GM23338 (cell line): ENCODE results near the gene RNLS. TPM values are rescaled to one million over a fixed set of nuclear protein-coding genes. Genes with fewer than 3 reads are reported as not detected.

ENCODE experiments used
- ATAC-seq: fragments of 200-7000 bp; cut with Tn5 transposase; 3 replicates; pipeline ENCODE4 v1.9.1; 2020
- DNase-seq: peaks from one replicate; pipeline ENCODE4 v3.0.0-alpha.2; 2015; ENCODE audit warnings: low spot score
- H2AFZ ChIP-seq: fragments of 200-600 bp; sonication (generic); 2 replicates; pipeline ENCODE4 v1.8.0; 2016; ENCODE audit warnings: antibody characterized with exemption, mild to moderate bottlenecking, moderate library complexity
- H3F3A ChIP-seq: fragments of 200-600 bp; sonication (generic); replicated peaks from 2 replicates; pipeline ENCODE4 v1.8.0; 2017; ENCODE audit warnings: antibody characterized with exemption, mixed run types, low read depth
- H3K27ac ChIP-seq: fragments of 200-600 bp; sonication (generic); 2 replicates; pipeline ENCODE4 v1.6.1; 2016; ENCODE audit warnings: low read depth
- H3K27me3 ChIP-seq: fragments of 200-600 bp; sonication (generic); 2 replicates; pipeline ENCODE4 v1.8.0; 2016; ENCODE audit warnings: mild to moderate bottlenecking, mixed run types, moderate library complexity; ENCODE audit not compliant: insufficient read depth
- H3K36me3 ChIP-seq: fragments of 200-600 bp; sonication (generic); 2 replicates; pipeline ENCODE4 v1.8.0; 2016; ENCODE audit warnings: mild to moderate bottlenecking; ENCODE audit not compliant: insufficient read depth
- H3K4me1 ChIP-seq: fragments of 200-600 bp; sonication (generic); 2 replicates; pipeline ENCODE4 v1.8.0; 2016; ENCODE audit warnings: mild to moderate bottlenecking, moderate library complexity; ENCODE audit not compliant: insufficient read depth
- H3K4me2 ChIP-seq: fragments of 200-600 bp; sonication (generic); 2 replicates; pipeline ENCODE4 v1.7.1; 2017; ENCODE audit warnings: mixed run types
- H3K4me3 ChIP-seq: fragments of 200-600 bp; sonication (generic); 2 replicates; pipeline ENCODE4 v1.6.1; 2016; ENCODE audit warnings: mixed run types
- H3K79me2 ChIP-seq: fragments of 200-600 bp; sonication (generic); replicated peaks from 2 replicates; pipeline ENCODE4 v1.8.0; 2017; ENCODE audit warnings: mild to moderate bottlenecking; ENCODE audit not compliant: insufficient read depth
- H3K9me2 ChIP-seq: fragments of 200-600 bp; sonication (generic); 2 replicates; pipeline ENCODE4 v1.8.0; 2017; ENCODE audit not compliant: insufficient read depth
- H4K20me1 ChIP-seq: fragments of 200-600 bp; sonication (generic); replicated peaks from 2 replicates; pipeline ENCODE4 v1.8.0; 2017; ENCODE audit warnings: mild to moderate bottlenecking; ENCODE audit not compliant: insufficient read depth
- H3K27ac Mint-ChIP-seq: 2 replicates; pipeline ENCODE4 v1.8.0; 2020; ENCODE audit warnings: inconsistent platforms, mild to moderate bottlenecking, moderate library complexity, mixed read lengths
- H3K27me3 Mint-ChIP-seq: 3 replicates; pipeline ENCODE4 v1.8.0; 2022; ENCODE audit warnings: low read depth, mild to moderate bottlenecking, moderate library complexity, mixed read lengths, inconsistent platforms; ENCODE audit not compliant: insufficient read depth, poor library complexity
- H3K36me3 Mint-ChIP-seq: 3 replicates; pipeline ENCODE4 v1.8.0; 2021; ENCODE audit warnings: low read depth, mild to moderate bottlenecking, inconsistent platforms, moderate library complexity, mixed read lengths
- H3K4me1 Mint-ChIP-seq: 3 replicates; pipeline ENCODE4 v1.8.0; 2020; ENCODE audit warnings: mild to moderate bottlenecking, inconsistent platforms, mixed read lengths
- H3K4me3 Mint-ChIP-seq: 3 replicates; pipeline ENCODE4 v1.8.0; 2021; ENCODE audit warnings: moderate library complexity, mild to moderate bottlenecking, inconsistent platforms, mixed read lengths
- H3K9me3 Mint-ChIP-seq: 3 replicates; pipeline ENCODE4 v1.8.0; 2020; ENCODE audit warnings: moderate library complexity, mild to moderate bottlenecking, inconsistent platforms, mixed read lengths
- CREB1 ChIP-seq: fragments of 250-450 bp; sonication (Bioruptor Pico); IDR thresholded peaks from 2 replicates; pipeline ENCODE4 v1.5.0; 2020; ENCODE audit warnings: low read depth, mild to moderate bottlenecking, moderate library complexity
- EZH2 ChIP-seq: fragments of 200-600 bp; sonication (generic); IDR thresholded peaks from one replicate; pipeline ENCODE4 v1.8.0; 2017; ENCODE audit warnings: antibody characterized with exemption, mild to moderate bottlenecking, low read depth; ENCODE audit not compliant: unreplicated experiment
- NANOG ChIP-seq: IDR thresholded peaks from 2 replicates; pipeline ENCODE4 v1.6.1; 2016; ENCODE audit warnings: antibody characterized with exemption, borderline replicate concordance
- POLR2AphosphoS5 ChIP-seq: IDR thresholded peaks from 2 replicates; pipeline ENCODE4 v1.6.1; 2016; ENCODE audit warnings: antibody characterized with exemption, low read depth
- ZNF114 ChIP-seq: fragments of 250-450 bp; sonication (Bioruptor Pico); IDR thresholded peaks from 2 replicates; pipeline ENCODE4 v1.5.0; 2020; ENCODE audit warnings: mild to moderate bottlenecking, moderate library complexity
- ZNF331 ChIP-seq: fragments of 250-450 bp; sonication (Bioruptor Pico); IDR thresholded peaks from 2 replicates; pipeline ENCODE4 v1.5.0; 2020; ENCODE audit warnings: low read depth, mild to moderate bottlenecking, moderate library complexity
- polyA plus RNA-seq: library from polyadenylated mRNA; unstranded; fragments of >200 nt; fragmentation: Nextera tagmentation; extraction: Ambion mirVana; gene quantifications from 2 replicates; pipeline ENCODE4 v1.2.1, GENCODE V29; 2016
- total RNA-seq: library from RNA; depleted of rRNA; stranded (reverse); fragments of >200 nt; shearing (Covaris generic); gene quantifications from 2 replicates; pipeline ENCODE4 v1.2.3, GENCODE V29; 2014
- TF ChIP-seq, protein P1 (sequence below), 2 experiments: fragments of 200-600 bp in 1 of 2; sonication (generic) in 1 of 2; conservative IDR thresholded peaks; 2 replicates each; pipeline versions ENCODE4 v1.5.1 to v1.6.1; 2016 to 2017; ENCODE audit warnings: antibody characterized with exemption in 2 of 2, low read depth in 2 of 2, mild to moderate bottlenecking in 2 of 2, moderate library complexity in 1 of 2
- TF ChIP-seq, protein P2 (sequence below): IDR thresholded peaks from one replicate; pipeline ENCODE4 v1.6.1; 2018; ENCODE audit warnings: antibody characterized with exemption; ENCODE audit not compliant: unreplicated experiment

Gene RNLS
- total and polyA plus RNA-seq, 2 experiments from 2014 or later, result 8.8 to 15.2 TPM

DNA sequence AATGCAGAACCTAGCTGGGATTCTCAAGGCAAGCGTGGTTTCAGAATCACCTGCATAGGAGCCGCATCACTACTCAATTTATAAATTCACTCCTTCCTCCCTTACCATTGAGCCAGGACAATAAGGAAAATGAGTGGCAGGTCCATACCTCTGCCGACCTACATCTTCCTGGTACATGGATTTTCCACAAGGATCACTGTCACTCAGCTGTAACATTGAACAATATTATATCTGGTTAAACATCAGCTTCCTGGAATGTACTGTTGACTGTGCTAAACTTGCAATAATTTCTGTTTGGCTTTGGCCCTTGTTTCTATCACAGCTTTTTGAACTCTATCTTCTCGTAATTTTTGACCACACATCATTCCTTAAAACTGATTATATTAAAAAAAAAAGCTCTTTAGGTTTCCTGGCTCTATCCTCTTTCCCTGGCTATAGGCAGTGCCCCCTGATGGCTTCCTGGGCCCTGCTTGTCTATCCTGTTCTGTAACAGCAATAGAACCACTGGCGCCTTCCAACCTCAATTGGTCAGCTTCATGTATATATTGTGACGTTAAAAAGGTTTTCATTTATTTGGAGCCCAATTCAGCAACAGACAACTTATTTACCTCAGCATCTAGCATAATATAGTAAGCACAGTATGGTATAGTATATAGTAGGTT is 59.2 kb downstream of the RNLS start:
- H3K27me3 ChIP-seq, result no peaks in the 10 kb centered on the region
- H3K36me3 ChIP-seq, result no peaks in the 10 kb centered on the region
- no peak for DNase-seq
- H4K20me1 ChIP-seq, result no peaks in the 10 kb centered on the region
- Mint-ChIP-seq H3K27ac (no peak overlapping the region), H3K4me1 (peaks cover 50% of the 10 kb centered on the region), H3K9me3 (no peaks in the 10 kb centered on the region), H3K27me3 (no peaks in the 10 kb centered on the region), H3K4me3 (no peak overlapping the region), H3K36me3 (no peaks in the 10 kb centered on the region)
- H3F3A ChIP-seq, result no peaks in the 10 kb centered on the region
- no peak overlapping the region for H2AFZ ChIP-seq
- H3K9me2 ChIP-seq, result no peaks in the 10 kb centered on the region
- H3K4me1 ChIP-seq, result peaks cover 23% of the 10 kb centered on the region
- H3K4me3 ChIP-seq, result no peak overlapping the region
- H3K4me2 ChIP-seq, result no peak overlapping the region
- H3K79me2 ChIP-seq, result no peaks in the 10 kb centered on the region
- H3K27ac ChIP-seq, result no peak overlapping the region
- TF ChIP-seq POLR2AphosphoS5, result no peak
- TF ChIP-seq, protein P1, sequence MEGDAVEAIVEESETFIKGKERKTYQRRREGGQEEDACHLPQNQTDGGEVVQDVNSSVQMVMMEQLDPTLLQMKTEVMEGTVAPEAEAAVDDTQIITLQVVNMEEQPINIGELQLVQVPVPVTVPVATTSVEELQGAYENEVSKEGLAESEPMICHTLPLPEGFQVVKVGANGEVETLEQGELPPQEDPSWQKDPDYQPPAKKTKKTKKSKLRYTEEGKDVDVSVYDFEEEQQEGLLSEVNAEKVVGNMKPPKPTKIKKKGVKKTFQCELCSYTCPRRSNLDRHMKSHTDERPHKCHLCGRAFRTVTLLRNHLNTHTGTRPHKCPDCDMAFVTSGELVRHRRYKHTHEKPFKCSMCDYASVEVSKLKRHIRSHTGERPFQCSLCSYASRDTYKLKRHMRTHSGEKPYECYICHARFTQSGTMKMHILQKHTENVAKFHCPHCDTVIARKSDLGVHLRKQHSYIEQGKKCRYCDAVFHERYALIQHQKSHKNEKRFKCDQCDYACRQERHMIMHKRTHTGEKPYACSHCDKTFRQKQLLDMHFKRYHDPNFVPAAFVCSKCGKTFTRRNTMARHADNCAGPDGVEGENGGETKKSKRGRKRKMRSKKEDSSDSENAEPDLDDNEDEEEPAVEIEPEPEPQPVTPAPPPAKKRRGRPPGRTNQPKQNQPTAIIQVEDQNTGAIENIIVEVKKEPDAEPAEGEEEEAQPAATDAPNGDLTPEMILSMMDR (conservative IDR thresholded peaks at IDR 0.05; ENCODE audit: low read depth in 2 of 2), result peak in 1 of 2 experiments; percentile 22; a peak in 1 of 4 replicates
- peak; percentile 64; the same call in 1 of the 3 replicates for ATAC-seq

DNA sequence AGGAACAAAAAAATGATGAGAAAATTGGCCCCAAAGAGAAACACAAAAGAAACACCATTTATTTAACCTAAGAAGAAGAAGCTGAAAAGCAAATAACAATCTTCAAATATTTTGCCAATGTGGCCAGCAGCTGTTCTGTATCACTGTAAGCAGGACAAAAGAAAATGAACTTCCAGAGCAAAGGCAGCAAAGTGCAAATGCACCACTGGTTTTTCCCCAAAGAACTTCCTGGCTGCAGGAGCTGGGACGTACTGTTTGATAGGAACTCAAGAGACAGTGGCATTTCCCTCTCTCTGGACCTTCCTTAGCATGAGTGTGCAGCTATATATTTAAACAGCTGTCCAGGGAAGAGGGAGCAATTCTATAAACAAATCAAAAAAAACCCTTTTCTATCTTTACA is 60.4 kb downstream of the RNLS start:
- H3K4me2 ChIP-seq, result no peak overlapping the region
- H3K27ac Mint-ChIP-seq, result no peak overlapping the region
- H3K9me2 ChIP-seq, result no peaks in the 10 kb centered on the region
- no peaks in the 10 kb centered on the region for H3K36me3 ChIP-seq
- no peaks in the 10 kb centered on the region for H3K36me3 Mint-ChIP-seq
- H3F3A ChIP-seq, result no peaks in the 10 kb centered on the region
- no peak overlapping the region for H3K27ac ChIP-seq
- no peak overlapping the region for H3K4me3 Mint-ChIP-seq
- H3K4me3 ChIP-seq, result no peak overlapping the region
- no peaks in the 10 kb centered on the region for H3K27me3 ChIP-seq
- ATAC-seq (no peak), DNase-seq (no peak)
- TF ChIP-seq NANOG (no peak), ZNF331 (CRISPR knock-in tag) (no peak), EZH2 (no peak), CREB1 (CRISPR knock-in tag) (no peak), ZNF114 (CRISPR knock-in tag) (no peak)
- TF ChIP-seq, protein P1 (conservative IDR thresholded peaks at IDR 0.05; ENCODE audit: low read depth in 2 of 2), result no peak
- TF ChIP-seq, protein P2, sequence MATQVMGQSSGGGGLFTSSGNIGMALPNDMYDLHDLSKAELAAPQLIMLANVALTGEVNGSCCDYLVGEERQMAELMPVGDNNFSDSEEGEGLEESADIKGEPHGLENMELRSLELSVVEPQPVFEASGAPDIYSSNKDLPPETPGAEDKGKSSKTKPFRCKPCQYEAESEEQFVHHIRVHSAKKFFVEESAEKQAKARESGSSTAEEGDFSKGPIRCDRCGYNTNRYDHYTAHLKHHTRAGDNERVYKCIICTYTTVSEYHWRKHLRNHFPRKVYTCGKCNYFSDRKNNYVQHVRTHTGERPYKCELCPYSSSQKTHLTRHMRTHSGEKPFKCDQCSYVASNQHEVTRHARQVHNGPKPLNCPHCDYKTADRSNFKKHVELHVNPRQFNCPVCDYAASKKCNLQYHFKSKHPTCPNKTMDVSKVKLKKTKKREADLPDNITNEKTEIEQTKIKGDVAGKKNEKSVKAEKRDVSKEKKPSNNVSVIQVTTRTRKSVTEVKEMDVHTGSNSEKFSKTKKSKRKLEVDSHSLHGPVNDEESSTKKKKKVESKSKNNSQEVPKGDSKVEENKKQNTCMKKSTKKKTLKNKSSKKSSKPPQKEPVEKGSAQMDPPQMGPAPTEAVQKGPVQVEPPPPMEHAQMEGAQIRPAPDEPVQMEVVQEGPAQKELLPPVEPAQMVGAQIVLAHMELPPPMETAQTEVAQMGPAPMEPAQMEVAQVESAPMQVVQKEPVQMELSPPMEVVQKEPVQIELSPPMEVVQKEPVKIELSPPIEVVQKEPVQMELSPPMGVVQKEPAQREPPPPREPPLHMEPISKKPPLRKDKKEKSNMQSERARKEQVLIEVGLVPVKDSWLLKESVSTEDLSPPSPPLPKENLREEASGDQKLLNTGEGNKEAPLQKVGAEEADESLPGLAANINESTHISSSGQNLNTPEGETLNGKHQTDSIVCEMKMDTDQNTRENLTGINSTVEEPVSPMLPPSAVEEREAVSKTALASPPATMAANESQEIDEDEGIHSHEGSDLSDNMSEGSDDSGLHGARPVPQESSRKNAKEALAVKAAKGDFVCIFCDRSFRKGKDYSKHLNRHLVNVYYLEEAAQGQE, result no peak
- H4K20me1 ChIP-seq, result no peaks in the 10 kb centered on the region
- peaks cover 43% of the 10 kb centered on the region for H3K4me1 Mint-ChIP-seq
- peaks cover 23% of the 10 kb centered on the region for H3K4me1 ChIP-seq
- no peaks in the 10 kb centered on the region for H3K27me3 Mint-ChIP-seq
- H3K9me3 Mint-ChIP-seq, result no peaks in the 10 kb centered on the region
- no peak overlapping the region for H2AFZ ChIP-seq
- no peaks in the 10 kb centered on the region for H3K79me2 ChIP-seq
